Mesenchymal stem cell (in vitro differentiated cells and primary cell): ENCODE measurements around the gene CDON.

Source experiments
- DNase-seq: peaks from one replicate; pipeline ENCODE4 v3.0.0-alpha.2; 2013
- H2AFZ ChIP-seq: one replicate; pipeline ENCODE4 v1.6.1; 2013; ENCODE audit warnings: low read depth, mild to moderate bottlenecking, control low read depth, inconsistent platforms, low read length, moderate library complexity
- H2AK5ac ChIP-seq: 2 replicates; pipeline ENCODE4 v1.6.1; 2013; ENCODE audit warnings: low read length, moderate library complexity, mild to moderate bottlenecking, inconsistent platforms; ENCODE audit not compliant: severe bottlenecking
- H2BK120ac ChIP-seq: one replicate; pipeline ENCODE4 v1.6.1; 2013; ENCODE audit warnings: low read depth, mild to moderate bottlenecking, inconsistent platforms, low read length, moderate library complexity
- H2BK12ac ChIP-seq, 2 experiments: one replicate each; pipeline ENCODE4 v1.6.1; 2013; ENCODE audit warnings: inconsistent platforms in 2 of 2, low read length in 2 of 2, mild to moderate bottlenecking in 2 of 2, moderate library complexity in 2 of 2, control low read depth in 1 of 2
- H2BK15ac ChIP-seq: one replicate; pipeline ENCODE4 v1.6.1; 2013; ENCODE audit warnings: mild to moderate bottlenecking, low read depth, inconsistent platforms; ENCODE audit not compliant: poor library complexity, severe bottlenecking
- H2BK5ac ChIP-seq: 2 replicates; pipeline ENCODE4 v1.6.1; 2013; ENCODE audit warnings: low read depth, mild to moderate bottlenecking, low read length, control low read depth, inconsistent platforms; ENCODE audit not compliant: poor library complexity, severe bottlenecking
- H3K14ac ChIP-seq, 2 experiments: one replicate each; pipeline ENCODE4 v1.6.1; 2013; ENCODE audit warnings: inconsistent platforms in 2 of 2, low read length in 2 of 2, control low read depth in 1 of 2, mild to moderate bottlenecking in 1 of 2, moderate library complexity in 1 of 2
- H3K18ac ChIP-seq, 2 experiments: one replicate each; pipeline ENCODE4 v1.6.1; 2013; ENCODE audit warnings: inconsistent platforms in 2 of 2, low read length in 2 of 2, control low read depth in 1 of 2, low read depth in 1 of 2, mild to moderate bottlenecking in 1 of 2
- H3K23ac ChIP-seq, 2 experiments: one replicate each; pipeline ENCODE4 v1.6.1; 2013; ENCODE audit warnings: inconsistent platforms in 2 of 2, low read length in 2 of 2, mild to moderate bottlenecking in 2 of 2, moderate library complexity in 2 of 2, control low read depth in 1 of 2
- H3K27ac ChIP-seq: 2 replicates; pipeline ENCODE4 v1.5.1; 2013; ENCODE audit warnings: mild to moderate bottlenecking, moderate library complexity, low read length, control low read depth, inconsistent platforms; ENCODE audit not compliant: poor library complexity, severe bottlenecking
- H3K27me3 ChIP-seq, 2 experiments: 2 replicates each; pipeline versions ENCODE4 v1.6.1 to v1.7.0; 2013; ENCODE audit warnings: low read length in 2 of 2, mild to moderate bottlenecking in 2 of 2, moderate library complexity in 2 of 2, control low read depth in 1 of 2, inconsistent platforms in 1 of 2; ENCODE audit not compliant: control insufficient read depth in 1 of 2, insufficient read depth in 1 of 2
- H3K36me3 ChIP-seq, 2 experiments: 2 replicates each; pipeline versions ENCODE4 v1.6.1 to v1.7.0; 2013; ENCODE audit warnings: low read length in 2 of 2, control low read depth in 1 of 2, inconsistent platforms in 1 of 2, low read depth in 1 of 2, mild to moderate bottlenecking in 1 of 2; ENCODE audit not compliant: insufficient read depth in 2 of 2, control insufficient read depth in 1 of 2
- H3K4ac ChIP-seq, 2 experiments: one replicate each; pipeline ENCODE4 v1.6.1; 2013; ENCODE audit warnings: inconsistent platforms in 2 of 2, low read length in 2 of 2, mild to moderate bottlenecking in 2 of 2, moderate library complexity in 2 of 2, control low read depth in 1 of 2, low read depth in 1 of 2
- H3K4me1 ChIP-seq: 2 replicates; pipeline ENCODE4 v1.6.1; 2013; ENCODE audit warnings: low read depth, low read length, control low read depth; ENCODE audit not compliant: control insufficient read depth, insufficient read depth
- H3K4me2 ChIP-seq: 2 replicates; pipeline ENCODE4 v1.6.1; 2013; ENCODE audit warnings: low read length, mild to moderate bottlenecking, inconsistent platforms; ENCODE audit not compliant: poor library complexity, severe bottlenecking
- H3K4me3 ChIP-seq, 2 experiments: 2 replicates each; pipeline versions ENCODE4 v1.5.1 to v1.7.0; 2013; ENCODE audit warnings: low read length in 2 of 2, mild to moderate bottlenecking in 2 of 2, control low read depth in 1 of 2, low read depth in 1 of 2; ENCODE audit not compliant: insufficient read depth in 1 of 2
- H3K79me1 ChIP-seq: replicated peaks from 2 replicates; pipeline ENCODE4 v1.6.1; 2013; ENCODE audit warnings: mild to moderate bottlenecking, control low read depth, low read length, inconsistent platforms; ENCODE audit not compliant: poor library complexity, severe bottlenecking
- H3K9ac ChIP-seq: 2 replicates; pipeline ENCODE4 v1.7.0; 2013; ENCODE audit warnings: mild to moderate bottlenecking, low read length, moderate library complexity
- H3K9me3 ChIP-seq: 2 replicates; pipeline ENCODE4 v1.7.0; 2013; ENCODE audit warnings: mild to moderate bottlenecking, low read length; ENCODE audit not compliant: control insufficient read depth
- H4K8ac ChIP-seq: one replicate; pipeline ENCODE4 v1.6.1; 2013; ENCODE audit warnings: inconsistent platforms, mild to moderate bottlenecking, low read length, moderate library complexity
- H4K91ac ChIP-seq: one replicate; pipeline ENCODE4 v1.6.1; 2013; ENCODE audit warnings: mild to moderate bottlenecking, low read length, inconsistent platforms
- WGBS: methylation state at CpG from one replicate; pipeline ENCODE4 v1.1.7; 2013; ENCODE audit warnings: mixed read lengths; 5-methylcytosine and 5-hydroxymethylcytosine counted together

The CDON gene

DNA sequence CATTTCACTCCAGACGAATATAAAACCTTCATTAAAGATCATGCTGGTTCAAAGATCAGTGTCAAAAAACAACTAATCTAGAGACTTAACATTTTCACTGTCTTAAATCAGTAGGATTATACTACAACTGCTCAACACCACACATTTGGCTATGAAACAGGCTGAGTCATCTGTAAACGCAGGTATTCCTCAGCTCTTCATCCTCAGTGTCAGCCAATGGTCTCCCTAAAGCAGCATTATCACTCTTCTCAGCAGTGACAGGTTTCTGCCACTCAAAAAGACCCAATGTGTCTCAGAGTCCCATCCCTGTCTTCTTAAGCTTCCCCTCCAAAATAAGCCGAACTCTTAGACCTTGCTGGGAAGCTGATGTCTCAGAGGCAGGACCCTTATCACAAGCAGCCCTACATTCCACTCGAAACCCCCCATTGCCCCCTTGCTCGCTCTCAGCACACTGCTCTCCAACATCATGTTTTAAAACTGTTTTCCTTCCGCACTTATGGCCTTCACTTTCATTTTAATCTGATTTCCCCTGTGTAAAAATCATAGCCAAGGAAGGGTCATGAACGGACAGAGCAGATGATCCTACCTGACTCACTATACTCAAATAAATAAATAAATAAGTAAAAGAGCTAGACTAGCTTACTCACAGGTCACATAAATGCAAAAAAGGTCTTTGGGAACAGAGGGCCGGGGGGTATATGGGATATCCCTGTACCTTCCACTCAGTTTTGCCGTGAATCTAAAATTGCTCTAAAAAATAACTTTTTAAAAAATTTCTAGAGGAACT lies 23.0 kb downstream of the CDON start:
- H3K23ac ChIP-seq = no peak overlapping the region
- H3K9ac ChIP-seq = peak overlapping the region; percentile 78
- H2AFZ ChIP-seq = no peak overlapping the region
- no peaks in the 10 kb centered on the region for H3K4me1 ChIP-seq
- H3K79me1 ChIP-seq = no peaks in the 10 kb centered on the region
- no peak overlapping the region for H2BK12ac ChIP-seq
- H4K8ac ChIP-seq = no peak overlapping the region
- no peak overlapping the region for H3K14ac ChIP-seq
- no peak overlapping the region for H3K4ac ChIP-seq
- H3K18ac ChIP-seq = no peak overlapping the region
- WGBS = 91% methylated on average over 8 of the region's 9 CpGs
- peak overlapping the region in 1 of 2 experiments; percentile 67 for H3K4me3 ChIP-seq
- H2BK15ac ChIP-seq = no peak overlapping the region
- DNase-seq = no peak
- H4K91ac ChIP-seq = no peak overlapping the region
- no peak overlapping the region for H2BK120ac ChIP-seq
- H3K27ac ChIP-seq = no peak overlapping the region
- no peak overlapping the region for H2BK5ac ChIP-seq
- H3K4me2 ChIP-seq = no peak overlapping the region
- no peaks in the 10 kb centered on the region for H3K9me3 ChIP-seq
- H3K36me3 ChIP-seq = peaks cover 0 to 37% of the 10 kb centered on the region in 2 experiments
- no peaks in the 10 kb centered on the region for H3K27me3 ChIP-seq
- no peak overlapping the region for H2AK5ac ChIP-seq

DNA sequence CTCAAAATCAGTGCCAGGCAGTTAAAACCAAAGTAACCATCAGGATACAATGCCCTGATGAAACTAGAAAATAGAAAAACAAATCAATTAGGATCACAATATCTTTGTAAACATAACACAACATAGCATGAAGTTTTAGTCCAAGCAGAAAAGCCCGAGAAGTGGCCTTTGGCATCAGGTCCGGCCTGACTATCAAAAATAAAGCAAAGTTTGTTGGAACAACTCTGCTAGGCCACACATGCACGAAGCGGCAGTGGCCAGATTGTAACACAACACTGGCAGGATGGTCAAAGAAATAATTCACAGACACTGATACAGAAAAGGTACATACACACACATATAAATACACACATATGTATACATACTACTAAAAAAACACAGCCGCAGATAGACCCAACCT lies 26.9 kb downstream of the CDON start:
- 93% methylated on average over 5 of the region's 5 CpGs for WGBS
- H2BK5ac ChIP-seq = no peak overlapping the region
- no peak overlapping the region for H4K8ac ChIP-seq
- peaks cover 3% of the 10 kb centered on the region for H3K4me1 ChIP-seq
- H3K4me2 ChIP-seq = no peak overlapping the region
- no peak overlapping the region for H2BK12ac ChIP-seq
- no peak overlapping the region for H2AFZ ChIP-seq
- H3K4ac ChIP-seq = no peak overlapping the region
- H3K27ac ChIP-seq = no peak overlapping the region
- peak overlapping the region; percentile 64 for H3K9ac ChIP-seq
- H3K23ac ChIP-seq = no peak overlapping the region
- H3K18ac ChIP-seq = no peak overlapping the region
- H3K27me3 ChIP-seq = no peaks in the 10 kb centered on the region
- no peaks in the 10 kb centered on the region for H3K9me3 ChIP-seq
- no peak for DNase-seq
- H3K36me3 ChIP-seq = peaks cover 0 to 13% of the 10 kb centered on the region in 2 experiments
- H2AK5ac ChIP-seq = no peak overlapping the region
- no peak overlapping the region for H4K91ac ChIP-seq
- H2BK15ac ChIP-seq = no peak overlapping the region
- no peaks in the 10 kb centered on the region for H3K79me1 ChIP-seq
- no peak overlapping the region for H3K14ac ChIP-seq
- H2BK120ac ChIP-seq = no peak overlapping the region
- H3K4me3 ChIP-seq = peak overlapping the region in 1 of 2 experiments; percentile 58

DNA sequence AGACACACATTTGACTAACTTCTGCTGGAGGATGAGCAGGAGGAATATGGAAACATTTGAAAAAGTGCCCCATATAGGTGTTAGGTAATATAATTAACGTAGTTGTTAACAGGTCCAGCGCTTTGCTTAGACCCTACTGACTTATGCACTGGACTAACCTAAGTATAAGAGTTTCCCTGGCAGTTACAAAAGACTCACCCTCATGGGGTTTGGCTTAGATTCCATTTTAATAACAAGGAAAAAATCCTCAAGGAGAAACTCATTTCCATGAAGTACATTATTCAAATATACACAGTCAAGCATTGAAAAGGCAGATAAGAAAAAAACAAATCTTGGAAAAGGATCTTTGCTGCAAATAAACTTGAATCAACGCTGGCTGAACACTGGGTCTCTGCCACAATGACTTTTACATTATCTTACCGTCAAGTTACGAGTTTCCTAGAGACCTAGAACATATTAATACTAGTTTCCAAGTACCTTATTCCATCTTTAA lies 27.7 kb downstream of the CDON start:
- no peaks in the 10 kb centered on the region for H3K79me1 ChIP-seq
- no peak overlapping the region for H2BK5ac ChIP-seq
- no peak overlapping the region for H3K23ac ChIP-seq
- no peak overlapping the region for H3K4ac ChIP-seq
- H3K4me1 ChIP-seq = peaks cover 3% of the 10 kb centered on the region
- no peak overlapping the region for H3K27ac ChIP-seq
- 93% methylated on average over 4 of the region's 5 CpGs for WGBS
- no peak overlapping the region for H3K18ac ChIP-seq
- DNase-seq = no peak
- H3K4me2 ChIP-seq = no peak overlapping the region
- H3K9ac ChIP-seq = peak overlapping the region; percentile 64
- no peak overlapping the region for H2AK5ac ChIP-seq
- peaks cover 0 to 10% of the 10 kb centered on the region in 2 experiments for H3K36me3 ChIP-seq
- no peak overlapping the region for H2AFZ ChIP-seq
- H3K27me3 ChIP-seq = no peaks in the 10 kb centered on the region
- H2BK15ac ChIP-seq = no peak overlapping the region
- no peak overlapping the region for H4K8ac ChIP-seq
- H3K4me3 ChIP-seq = peak overlapping the region in 1 of 2 experiments; percentile 58
- no peak overlapping the region for H3K14ac ChIP-seq
- H2BK120ac ChIP-seq = no peak overlapping the region
- H3K9me3 ChIP-seq = no peaks in the 10 kb centered on the region
- H2BK12ac ChIP-seq = no peak overlapping the region
- no peak overlapping the region for H4K91ac ChIP-seq

DNA sequence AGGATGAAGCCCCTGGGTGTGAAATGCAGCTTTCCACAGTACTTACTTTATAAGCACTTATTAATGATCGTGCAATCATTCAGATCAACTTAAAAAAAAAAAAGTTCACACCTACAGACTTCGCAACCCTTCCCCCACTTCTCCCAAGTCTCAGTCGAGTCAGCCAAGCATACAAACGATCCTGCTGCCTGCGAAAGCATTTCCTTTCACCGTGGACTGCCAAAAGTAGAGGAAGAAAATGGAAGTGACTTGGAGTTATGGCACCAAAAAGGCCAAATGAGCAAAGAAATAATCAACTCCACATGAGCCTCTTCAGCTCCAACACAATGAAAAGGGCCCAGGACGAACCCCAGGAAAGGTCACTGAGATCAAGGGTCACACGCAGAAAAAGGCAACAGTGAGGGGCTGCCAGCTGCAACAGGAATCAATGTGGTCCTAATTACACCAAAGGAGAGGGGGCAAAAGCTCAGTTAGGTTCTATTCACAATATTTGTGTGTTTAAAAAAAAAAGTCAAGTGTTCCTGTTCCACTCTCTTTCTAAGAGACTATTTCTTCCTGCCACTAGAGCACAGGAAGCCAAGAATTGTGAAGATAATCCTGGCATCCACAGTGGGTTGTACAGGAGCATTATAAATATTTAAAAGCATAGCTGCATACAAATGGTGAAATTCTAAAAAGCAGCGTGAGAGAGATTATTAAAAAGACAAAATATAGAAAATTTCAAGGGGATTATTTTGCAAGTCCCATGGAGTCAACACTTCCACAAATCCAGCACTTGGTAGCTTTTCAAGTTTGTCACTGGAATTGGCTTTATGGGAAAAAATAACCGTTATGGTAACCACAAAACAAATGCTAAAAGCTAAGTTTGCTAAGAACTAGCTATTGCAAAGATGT lies 28.4 kb downstream of the CDON start:
- Histone ChIP-seq H4K91ac (no peak overlapping the region), H3K27me3 (no peaks in the 10 kb centered on the region)

More for the DNA sequence above, 28.4 kb downstream of the CDON start:
- H3K18ac ChIP-seq = no peak overlapping the region
- H2BK120ac ChIP-seq = no peak overlapping the region
- no peak overlapping the region for H3K23ac ChIP-seq
- no peak overlapping the region for H3K14ac ChIP-seq
- H3K4me2 ChIP-seq = no peak overlapping the region
- H4K8ac ChIP-seq = no peak overlapping the region
- no peak for DNase-seq
- peaks cover 3% of the 10 kb centered on the region for H3K4me1 ChIP-seq
- no peak overlapping the region for H2BK15ac ChIP-seq
- H2AK5ac ChIP-seq = no peak overlapping the region
- no peak overlapping the region for H3K4ac ChIP-seq
- no peak overlapping the region for H3K27ac ChIP-seq
- WGBS = 45% methylated on average over 6 of the region's 10 CpGs
- peak overlapping the region in 1 of 2 experiments; percentile 58 for H3K4me3 ChIP-seq
- H3K9me3 ChIP-seq = no peaks in the 10 kb centered on the region
- no peak overlapping the region for H2BK12ac ChIP-seq
- peak overlapping the region; percentile 64 for H3K9ac ChIP-seq
- H2AFZ ChIP-seq = no peak overlapping the region
- H3K79me1 ChIP-seq = no peaks in the 10 kb centered on the region
- H2BK5ac ChIP-seq = no peak overlapping the region
- H3K36me3 ChIP-seq = peaks cover 0 to 10% of the 10 kb centered on the region in 2 experiments
